Measurements from ENCODE around the gene CEP128. TPM values are rescaled to one million over a fixed set of nuclear protein-coding genes. Genes with fewer than 3 reads are reported as not detected.

The CEP128 gene
- total and polyA plus RNA-seq, 8 donors: 4.8 to 10.1 (median 7.5) TPM

DNA sequence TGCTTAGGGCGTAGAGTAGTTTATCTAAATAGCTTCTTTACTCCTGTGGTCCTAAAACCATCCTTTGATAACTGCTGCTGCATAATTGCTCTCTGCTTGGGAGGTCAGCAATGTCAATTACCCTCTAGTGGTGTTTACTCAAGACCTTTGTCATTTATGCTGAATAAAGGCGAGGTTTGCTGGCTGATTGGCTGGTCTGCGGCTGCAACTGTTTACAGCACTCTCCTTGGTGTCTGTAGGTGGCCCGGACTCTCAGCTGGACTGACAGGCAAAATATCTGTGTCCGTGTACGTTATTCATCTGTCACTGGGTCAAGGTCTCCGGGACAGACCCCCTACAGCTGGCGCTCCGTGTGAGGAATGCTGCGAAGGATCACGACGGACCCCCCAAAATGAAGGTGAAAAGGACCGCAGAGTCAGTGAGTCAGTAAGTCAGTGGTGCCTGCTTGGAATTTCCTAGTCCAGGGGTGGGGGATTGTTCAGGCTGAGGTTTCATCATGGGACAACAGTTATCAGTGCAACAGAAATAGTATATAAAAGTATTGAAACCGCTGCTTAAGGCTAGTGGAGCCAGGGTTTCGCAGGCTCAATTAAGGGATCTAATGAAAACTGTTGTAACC is 476.9 kb downstream of the CEP128 start:
- DNase-seq: no peak
- intact Hi-C loops (cut with DNase I): no loop called here
- TF ChIP-seq, protein P1, sequence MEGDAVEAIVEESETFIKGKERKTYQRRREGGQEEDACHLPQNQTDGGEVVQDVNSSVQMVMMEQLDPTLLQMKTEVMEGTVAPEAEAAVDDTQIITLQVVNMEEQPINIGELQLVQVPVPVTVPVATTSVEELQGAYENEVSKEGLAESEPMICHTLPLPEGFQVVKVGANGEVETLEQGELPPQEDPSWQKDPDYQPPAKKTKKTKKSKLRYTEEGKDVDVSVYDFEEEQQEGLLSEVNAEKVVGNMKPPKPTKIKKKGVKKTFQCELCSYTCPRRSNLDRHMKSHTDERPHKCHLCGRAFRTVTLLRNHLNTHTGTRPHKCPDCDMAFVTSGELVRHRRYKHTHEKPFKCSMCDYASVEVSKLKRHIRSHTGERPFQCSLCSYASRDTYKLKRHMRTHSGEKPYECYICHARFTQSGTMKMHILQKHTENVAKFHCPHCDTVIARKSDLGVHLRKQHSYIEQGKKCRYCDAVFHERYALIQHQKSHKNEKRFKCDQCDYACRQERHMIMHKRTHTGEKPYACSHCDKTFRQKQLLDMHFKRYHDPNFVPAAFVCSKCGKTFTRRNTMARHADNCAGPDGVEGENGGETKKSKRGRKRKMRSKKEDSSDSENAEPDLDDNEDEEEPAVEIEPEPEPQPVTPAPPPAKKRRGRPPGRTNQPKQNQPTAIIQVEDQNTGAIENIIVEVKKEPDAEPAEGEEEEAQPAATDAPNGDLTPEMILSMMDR (IDR thresholded peaks at IDR 0.05): no peak

DNA sequence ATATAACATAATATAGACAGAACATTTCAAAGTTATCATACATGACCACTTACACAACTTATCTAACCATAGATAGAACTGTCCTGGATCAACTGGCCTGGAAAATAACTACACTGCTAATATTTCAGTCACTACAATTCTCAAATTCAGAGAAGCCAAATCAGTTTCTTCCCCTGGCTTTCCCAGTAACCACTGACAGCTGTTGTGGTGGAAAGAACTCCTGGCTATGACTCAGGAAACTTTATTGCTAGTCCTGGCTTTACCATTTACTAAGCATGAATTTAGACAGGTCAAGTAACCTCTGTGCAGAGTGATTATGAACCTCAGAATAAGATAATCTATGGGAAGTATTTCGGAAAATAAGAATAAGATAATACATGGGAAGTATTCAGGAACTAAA is 485.3 kb downstream of the CEP128 start:
- Histone ChIP-seq H3K27ac (no peak overlapping the region), H3K27me3 (no peaks in the 10 kb centered on the region), H3K36me3 (no peaks in the 10 kb centered on the region), H3K4me3 (no peak overlapping the region), H3K9me3 (peaks cover 0 to 8% of the 10 kb centered on the region in 2 donors), H3K4me1 (no peaks in the 10 kb centered on the region)
- intact Hi-C loops (cut with DNase I): no loop called here
- ATAC-seq: no peak
- TF ChIP-seq, protein P1 (IDR thresholded peaks at IDR 0.05): no peak
- DNase-seq: no peak

More for the DNA sequence above, 476.9 kb downstream of the CEP128 start:
- Histone ChIP-seq H3K27ac (no peak overlapping the region), H3K4me1 (no peaks in the 10 kb centered on the region), H3K9me3 (peaks cover 0 to 6% of the 10 kb centered on the region in 2 donors), H3K27me3 (no peaks in the 10 kb centered on the region), H3K4me3 (no peak overlapping the region), H3K36me3 (no peaks in the 10 kb centered on the region)
- ATAC-seq: no peak

GRCh38 chr14:80455031-80455430 is 486.5 kb downstream of the CEP128 start:
- Histone ChIP-seq H3K9me3 (peaks cover 0 to 19% of the 10 kb centered on the region in 2 donors), H3K4me3 (no peak overlapping the region), H3K27me3 (no peaks in the 10 kb centered on the region), H3K27ac (no peak overlapping the region), H3K4me1 (no peaks in the 10 kb centered on the region), H3K36me3 (no peaks in the 10 kb centered on the region)
- TF ChIP-seq, protein P1 (IDR thresholded peaks at IDR 0.05): no peak
- ATAC-seq (no peak), DNase-seq (no peak)
- intact Hi-C loops (cut with DNase I): no loop called here

DNA sequence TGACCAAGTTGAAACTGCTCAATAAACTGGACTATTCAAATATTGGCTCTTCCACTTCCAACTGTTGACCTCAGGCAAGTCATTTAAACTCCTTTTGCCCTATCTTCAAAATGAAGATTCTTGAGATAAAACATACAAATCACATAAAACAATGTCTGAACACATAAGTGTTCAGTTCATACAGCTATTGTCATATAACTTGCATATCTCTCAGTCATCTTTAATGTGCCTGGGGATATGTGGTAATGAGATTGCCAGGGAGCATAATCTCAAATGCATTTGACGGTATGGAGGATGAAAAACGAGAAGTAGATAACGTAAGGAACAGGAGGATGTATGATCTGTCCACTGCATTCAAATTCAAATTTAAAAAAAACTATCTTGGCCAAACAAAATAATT is 493.3 kb downstream of the CEP128 start:
- TF ChIP-seq, protein P1 (IDR thresholded peaks at IDR 0.05): no peak
- Histone ChIP-seq H3K36me3 (no peaks in the 10 kb centered on the region), H3K4me1 (no peaks in the 10 kb centered on the region), H3K9me3 (peaks cover 0 to 19% of the 10 kb centered on the region in 2 donors), H3K27me3 (no peaks in the 10 kb centered on the region), H3K27ac (no peak overlapping the region), H3K4me3 (no peak overlapping the region)
- no peak for DNase-seq
- intact Hi-C loops (cut with DNase I): no loop called here
- ATAC-seq: no peak

DNA sequence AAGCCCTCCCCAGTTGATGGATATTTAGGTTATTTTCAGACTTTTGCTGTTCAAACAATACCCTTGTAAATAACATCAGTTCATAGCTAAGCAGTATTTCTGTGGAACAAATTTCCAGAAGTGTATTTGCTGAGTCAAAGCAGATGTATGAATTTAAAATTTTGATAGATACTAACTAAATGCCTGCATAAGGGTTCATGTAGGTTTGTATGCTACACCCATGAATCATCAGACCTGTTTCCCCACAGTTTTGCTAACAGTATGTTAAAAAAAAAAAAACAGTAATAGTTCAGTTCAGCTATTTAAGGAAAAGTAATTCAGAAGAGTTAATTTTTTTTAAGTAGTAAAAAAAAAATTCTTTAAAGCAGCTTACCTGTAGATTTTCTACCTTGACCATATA is 494.1 kb downstream of the CEP128 start:
- H3K4me1 ChIP-seq: no peaks in the 10 kb centered on the region
- intact Hi-C loops (cut with DNase I): no loop called here
- no peak overlapping the region for H3K4me3 ChIP-seq
- peaks cover 0 to 19% of the 10 kb centered on the region in 2 donors for H3K9me3 ChIP-seq
- TF ChIP-seq, protein P1 (IDR thresholded peaks at IDR 0.05): no peak
- no peaks in the 10 kb centered on the region for H3K36me3 ChIP-seq
- H3K27ac ChIP-seq: no peak overlapping the region
- ATAC-seq (no peak), DNase-seq (no peak)
- no peaks in the 10 kb centered on the region for H3K27me3 ChIP-seq

Other genes with a start within 250 kb of the CEP128 start
- under 1 TPM; 0.15 to 0.24 TPM for gene TSHR, start 13.9 kb upstream of the CEP128 start, total RNA-seq
- gene TSHR, start 13.9 kb upstream of the CEP128 start, polyA plus RNA-seq (ENCODE audit: insufficient read length in 6 of 6): under 1 TPM; 0.27 to 0.75 (median 0.38) TPM